Transverse colon (tissue), 4 donors: ENCODE measurements around the gene DNAL4. TPM values are rescaled to one million over a fixed set of nuclear protein-coding genes. Genes with fewer than 3 reads are reported as not detected.

ENCODE experiments used
- DNase-seq: peaks from one replicate; pipeline ENCODE4 v3.0.0-alpha.2; 2019
- H3K27ac ChIP-seq, 4 donors: fragments of 200-600 bp; sonication (generic); 2 replicates each; pipeline ENCODE4 v1.5.1; 2016 to 2018; ENCODE audit warnings: inconsistent platforms in 4 of 4
- H3K27me3 ChIP-seq: fragments of 200-600 bp; sonication (generic); 2 replicates; pipeline ENCODE4 v1.5.1; 2017; ENCODE audit warnings: inconsistent platforms
- H3K36me3 ChIP-seq, 4 donors: fragments of 200-600 bp; sonication (generic); 2 replicates each; pipeline ENCODE4 v1.5.1; 2017 to 2019; ENCODE audit warnings: inconsistent platforms in 4 of 4
- H3K4me1 ChIP-seq, 4 donors: fragments of 200-600 bp; sonication (generic); 2 replicates each; pipeline ENCODE4 v1.5.1; 2017 to 2020; ENCODE audit warnings: inconsistent platforms in 4 of 4
- H3K4me3 ChIP-seq, 4 donors: fragments of 200-600 bp; sonication (generic); 1 replicate in 1 of 4; 2 replicates in 3 of 4; pipeline versions ENCODE4 v1.5.1 to v1.6.1; 2017 to 2019; ENCODE audit warnings: inconsistent platforms in 4 of 4
- H3K9me3 ChIP-seq, 2 donors: fragments of 200-600 bp; sonication (generic); 2 replicates each; pipeline ENCODE4 v1.5.1; 2017 to 2019; ENCODE audit warnings: inconsistent platforms in 2 of 2
- CTCF ChIP-seq, 5 experiments: fragments of 200-600 bp in 3 of 5; fragments of 450-650 bp in 2 of 5; sonication (generic) in 3 of 5; IDR thresholded peaks; 1 replicate in 2 of 5; 2 replicates in 3 of 5; pipeline ENCODE4 v1.5.1; 2016 to 2017; ENCODE audit warnings: antibody characterized with exemption in 5 of 5, inconsistent platforms in 3 of 5, mild to moderate bottlenecking in 2 of 5, moderate library complexity in 1 of 5
- EP300 ChIP-seq: sonication (generic); formaldehyde crosslinking; IDR thresholded peaks from one replicate; pipeline ENCODE4 v1.6.1; 2017; ENCODE audit warnings: antibody characterized with exemption, low read depth
- POLR2A ChIP-seq: fragments of 450-650 bp; IDR thresholded peaks from one replicate; pipeline ENCODE4 v1.6.1; 2016; ENCODE audit warnings: antibody characterized with exemption, mild to moderate bottlenecking, moderate library complexity
- POLR2AphosphoS5 ChIP-seq, 3 donors: sonication (generic); formaldehyde crosslinking; IDR thresholded peaks; one replicate each; pipeline ENCODE4 v1.6.1; 2016; ENCODE audit warnings: antibody characterized with exemption in 3 of 3
- WGBS, 2 donors: methylation state at CpG; one replicate each; pipeline ENCODE4 v1.1.5; 2018; ENCODE audit warnings: low coverage in 1 of 2; 5-methylcytosine and 5-hydroxymethylcytosine counted together
- in situ Hi-C, 4 donors: fragments of 200-750 bp; cut with MboI; loops; one replicate each; pipeline versions ENCODE4 v1.15.0 to v1.15.1; 2017; ENCODE audit warnings: low sequenced_read_pairs in 3 of 4, low pct_ligation_motif_present in 1 of 4, low pct_unique_long_range_greater_than_20kb in 1 of 4
- intact Hi-C: fragments of 100-400 bp; cut with DNase I; formaldehyde crosslinking; loops from one replicate; pipeline ENCODE4 v1.15.1; 2023; ENCODE audit warnings: low total_unique reads
- total RNA-seq, 4 donors: library from RNA; depleted of rRNA; stranded (reverse); fragments of >200 nt; gene quantifications; one replicate each; pipeline ENCODE4 v1.1.0, GENCODE V29; 2016

DNAL4 gene
- total RNA-seq, 4 donors from 2014 or later: 13.8 to 39.0 (median 19.3) TPM

- H3K36me3 ChIP-seq: peaks cover 0 to 93% (median 37%) of the 10 kb centered on the region in 4 donors
- WGBS, 2 donors: 97% methylated on average over 6 of the region's 6 CpGs; no CpG with 5 or more reads in 1 of the 2 donors
- in situ Hi-C loops: no loop called here
- H3K27ac ChIP-seq: no peak overlapping the region
- no peak overlapping the region for H3K4me3 ChIP-seq
- H3K4me1 ChIP-seq: peaks cover 0 to 7% (median 2%) of the 10 kb centered on the region in 4 donors
- TF ChIP-seq POLR2A (no peak), POLR2AphosphoS5 (IDR thresholded peaks at IDR 0.05) (no peak)
- DNase-seq: no peak
- H3K27me3 ChIP-seq: no peaks in the 10 kb centered on the region
- intact Hi-C loops: no loop called here
- no peaks in the 10 kb centered on the region for H3K9me3 ChIP-seq
Measured at GRCh38 chr22:38744981-38745380, 49.0 kb downstream of the DNAL4 start.

- Histone ChIP-seq H3K4me1 (peaks cover 0 to 7% (median 2%) of the 10 kb centered on the region in 4 donors), H3K4me3 (no peak overlapping the region), H3K27me3 (no peaks in the 10 kb centered on the region), H3K36me3 (peaks cover 0 to 93% (median 43%) of the 10 kb centered on the region in 4 donors), H3K9me3 (no peaks in the 10 kb centered on the region), H3K27ac (no peak overlapping the region)
- no peak for DNase-seq
- 93 to 96% methylated on average over 8 to 25 of the region's 25 CpGs for WGBS, 2 donors
- TF ChIP-seq EP300: no peak
- TF ChIP-seq POLR2A: no peak
- TF ChIP-seq CTCF (IDR thresholded peaks at IDR 0.05): no peak
- TF ChIP-seq POLR2AphosphoS5 (IDR thresholded peaks at IDR 0.05): no peak
- in situ Hi-C loops (no loop called here), intact Hi-C loops (no loop called here)
Measured at GRCh38 chr22:38742176-38742942, 51.6 kb downstream of the DNAL4 start.

GRCh38 chr22:38741576-38741975, 52.4 kb downstream of the DNAL4 start:
- in situ Hi-C loops (no loop called here), intact Hi-C loops (no loop called here)
- TF ChIP-seq CTCF (IDR thresholded peaks at IDR 0.05) (no peak), POLR2A (no peak), EP300 (no peak), POLR2AphosphoS5 (IDR thresholded peaks at IDR 0.05) (no peak)
- peaks cover 0 to 7% (median 2%) of the 10 kb centered on the region in 4 donors for H3K4me1 ChIP-seq
- no peak for DNase-seq
- peaks cover 0 to 93% (median 46%) of the 10 kb centered on the region in 4 donors for H3K36me3 ChIP-seq
- no peak overlapping the region for H3K4me3 ChIP-seq
- H3K9me3 ChIP-seq: no peaks in the 10 kb centered on the region
- no peak overlapping the region for H3K27ac ChIP-seq
- no peaks in the 10 kb centered on the region for H3K27me3 ChIP-seq
- 93 to 97% methylated on average over 3 to 10 of the region's 10 CpGs for WGBS, 2 donors

GRCh38 chr22:38741166-38741565, 52.8 kb downstream of the DNAL4 start:
- H3K4me1 ChIP-seq: peaks cover 0 to 5% (median under 1%) of the 10 kb centered on the region in 4 donors
- TF ChIP-seq POLR2A: no peak
- TF ChIP-seq POLR2AphosphoS5 (IDR thresholded peaks at IDR 0.05): no peak
- TF ChIP-seq EP300: no peak
- no peak for TF ChIP-seq CTCF (IDR thresholded peaks at IDR 0.05)
- peaks cover 0 to 94% (median 47%) of the 10 kb centered on the region in 4 donors for H3K36me3 ChIP-seq
- intact Hi-C loops: no loop called here
- 93% methylated on average over 9 of the region's 9 CpGs; no CpG with 5 or more reads in 1 of the 2 donors for WGBS, 2 donors
- no peak overlapping the region for H3K27ac ChIP-seq
- H3K27me3 ChIP-seq: no peaks in the 10 kb centered on the region
- no peak overlapping the region for H3K4me3 ChIP-seq
- no peak for DNase-seq
- in situ Hi-C loops: no loop called here
- H3K9me3 ChIP-seq: no peaks in the 10 kb centered on the region
